Stromal cell of bone marrow (primary cell): ENCODE measurements around the gene CISTR.
"Not testable (repeated sequence)": the region's sequence is repeated elsewhere in the genome, so short reads cannot be mapped to it uniquely, and the experiment has no call there.

ENCODE experiments used
- DNase-seq: peaks from one replicate; pipeline ENCODE4 v3.0.0-alpha.2; 2012; ENCODE audit warnings: low read depth

Gene CISTR

DNA sequence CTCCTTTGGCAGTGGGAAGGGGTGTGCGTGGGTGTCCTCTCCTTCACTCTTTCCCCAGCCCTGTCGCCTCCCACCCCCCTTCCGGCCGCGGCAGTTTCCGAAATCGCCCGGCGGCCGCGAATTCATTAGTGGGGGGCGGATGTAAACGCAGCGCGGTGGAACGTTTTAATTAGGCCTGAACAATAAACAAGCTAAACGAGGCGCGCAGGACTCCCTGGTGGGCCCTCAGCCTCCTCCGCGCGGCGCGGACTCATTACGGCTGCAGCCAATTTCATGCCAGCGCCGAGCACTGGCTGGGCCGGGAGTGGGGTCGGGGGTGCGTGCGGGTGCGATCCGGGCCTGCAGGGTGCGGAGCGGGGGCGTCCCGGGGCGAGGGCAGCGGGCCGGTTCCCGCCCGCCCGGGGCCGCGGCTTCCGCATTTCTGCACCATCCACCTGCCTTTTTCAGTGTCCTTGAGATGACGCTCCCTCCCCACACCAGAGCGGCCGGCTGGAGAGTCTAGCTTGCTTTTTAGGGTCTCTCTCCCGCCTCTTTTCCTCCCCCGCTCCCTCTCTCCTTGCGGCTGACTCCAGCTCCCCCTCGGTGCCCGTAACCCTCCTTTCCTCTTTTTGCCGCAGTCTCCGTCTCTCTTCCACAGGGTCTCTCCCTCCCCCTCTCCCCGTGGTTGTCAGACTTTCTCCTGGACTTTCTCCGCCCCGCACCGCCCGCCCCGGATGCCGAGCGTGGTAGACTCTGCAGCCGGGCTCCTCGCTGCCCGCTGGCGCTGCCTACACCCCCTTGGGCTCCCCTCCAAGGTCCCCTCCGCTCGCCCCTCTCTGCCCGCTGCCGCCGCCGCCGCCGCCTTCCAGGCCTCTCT lies at the start of gene CISTR:
TSS of gene CISTR (minus strand) at position 644 of the 856 bp plus-strand sequence.
- no peak for DNase-seq

DNA sequence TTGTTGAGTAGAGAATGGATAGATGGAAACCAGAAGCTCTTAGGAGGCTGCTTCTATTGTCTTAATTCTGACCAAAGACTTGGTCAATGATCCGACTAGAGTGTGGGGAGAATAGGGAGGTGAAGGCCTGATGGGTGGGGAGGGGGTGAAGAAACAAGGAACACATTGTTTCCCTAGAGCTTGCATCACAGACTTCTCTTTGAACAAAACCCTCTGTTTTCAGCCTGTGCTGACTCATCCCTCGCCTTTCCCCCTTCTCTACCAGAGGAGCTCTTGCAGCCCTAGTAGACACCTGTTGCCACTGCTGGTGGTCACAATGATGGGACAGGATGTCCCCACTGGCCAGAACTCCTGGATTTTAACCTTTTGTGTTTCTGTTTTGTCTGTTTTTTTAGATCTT lies 46.8 kb upstream of the CISTR start:
- DNase-seq, result no peak

DNA sequence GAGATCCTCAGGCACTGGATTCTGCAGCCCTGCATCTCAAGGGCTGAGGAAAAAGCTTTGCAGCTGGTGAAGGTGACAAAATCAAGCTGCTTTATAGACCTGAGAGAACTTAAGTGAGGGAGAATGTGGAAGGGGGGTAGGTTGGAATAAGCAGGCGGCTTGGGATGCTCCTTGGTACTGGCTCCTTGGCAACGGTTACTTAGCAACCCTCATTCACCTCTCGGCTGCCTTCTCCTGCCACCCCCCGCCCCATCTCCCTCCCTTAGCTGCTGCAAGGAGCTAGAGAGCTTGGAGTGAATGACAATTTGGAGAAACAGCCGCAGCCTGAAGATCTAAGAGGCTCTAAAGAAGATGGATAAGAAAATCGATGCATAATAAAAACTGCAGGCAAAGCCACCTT lies 44.1 kb upstream of the CISTR start:
- no peak for DNase-seq

DNA sequence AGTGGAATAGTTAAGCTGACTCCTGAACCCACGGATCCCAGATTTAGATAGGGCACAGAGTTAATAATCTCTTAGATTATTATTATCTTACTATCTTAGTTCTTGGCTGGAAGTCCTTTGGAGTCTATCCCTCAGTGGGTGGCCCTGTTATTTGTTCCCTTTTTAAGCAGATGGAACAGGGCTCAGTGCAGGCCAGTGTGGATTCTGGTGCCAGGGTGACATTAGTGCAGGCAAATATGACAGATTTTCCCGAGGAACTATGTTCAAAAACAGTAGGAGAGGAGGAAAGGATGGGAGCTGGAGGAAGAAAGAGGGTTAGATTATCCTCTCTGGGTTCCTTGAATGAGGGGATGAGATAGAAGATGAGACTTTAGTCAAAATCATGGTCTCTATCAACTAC lies 41.4 kb upstream of the CISTR start:
- DNase-seq, result no peak

DNA sequence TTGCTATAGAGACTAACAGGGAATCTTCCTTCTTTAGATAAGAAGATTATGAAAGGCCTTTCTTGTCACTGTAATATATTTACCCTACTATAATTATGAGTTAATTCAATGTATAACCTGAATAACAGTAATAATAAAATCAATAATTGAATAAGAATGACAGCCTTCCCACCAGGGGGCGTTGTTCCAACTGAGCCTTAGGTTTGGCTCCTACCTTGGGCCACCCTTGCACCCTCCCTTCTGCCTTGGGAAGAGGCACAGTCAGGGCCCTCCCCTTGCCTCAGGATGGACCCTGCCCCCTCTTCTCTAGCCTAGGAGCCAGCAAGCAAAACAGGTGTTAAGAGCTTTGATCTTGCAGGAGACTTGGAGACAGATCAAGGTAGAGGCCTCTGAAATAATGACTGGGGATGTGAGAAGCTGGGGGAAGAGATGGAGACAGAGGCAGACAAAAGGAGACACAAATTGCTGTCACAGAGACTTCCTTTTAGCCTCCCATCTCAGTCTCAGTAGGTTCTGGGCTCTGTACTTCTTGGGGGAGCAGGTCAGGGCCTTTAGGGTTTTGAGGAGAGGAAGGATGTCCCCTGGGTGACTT lies 40.1 kb upstream of the CISTR start:
- DNase-seq, result no peak

DNA sequence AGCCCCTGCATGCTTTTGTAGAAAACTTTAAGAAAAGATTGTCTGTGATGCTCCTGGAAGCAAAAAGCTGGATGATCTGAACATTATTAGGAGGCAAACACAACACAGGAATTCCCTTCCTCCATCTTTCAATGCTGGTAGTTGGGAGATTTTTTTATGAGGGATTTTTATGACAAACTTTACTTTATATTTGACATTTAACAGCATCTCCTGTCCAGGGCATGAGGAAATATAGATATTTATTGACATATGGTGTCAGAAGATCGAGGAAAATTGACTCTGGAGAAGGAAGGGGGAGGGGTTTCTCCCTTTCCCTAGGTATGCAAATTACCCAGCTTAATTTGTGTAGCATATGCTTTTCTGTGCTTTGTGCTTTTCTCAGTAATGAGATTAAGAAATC lies 37.8 kb upstream of the CISTR start:
- DNase-seq, result no peak

DNA sequence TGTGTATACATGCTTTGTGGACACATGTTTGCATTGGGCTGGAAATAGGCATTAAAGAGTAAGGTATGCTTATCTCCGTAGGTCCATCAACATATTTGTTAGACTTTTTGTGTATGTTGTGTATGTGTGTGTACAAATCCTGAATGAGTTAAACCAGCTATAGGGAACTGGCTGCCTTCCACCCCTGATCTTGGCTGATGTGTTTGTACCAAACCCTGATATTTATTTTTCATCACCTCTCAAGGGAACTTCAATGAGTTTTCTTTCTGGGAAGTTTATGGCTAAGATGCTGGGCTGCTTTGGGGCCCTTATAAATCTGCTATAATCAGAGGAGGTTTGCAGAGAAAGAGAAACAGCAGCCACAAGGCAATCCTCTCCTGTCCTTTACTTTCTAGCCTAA lies 37.1 kb upstream of the CISTR start:
- DNase-seq, result no peak

DNA sequence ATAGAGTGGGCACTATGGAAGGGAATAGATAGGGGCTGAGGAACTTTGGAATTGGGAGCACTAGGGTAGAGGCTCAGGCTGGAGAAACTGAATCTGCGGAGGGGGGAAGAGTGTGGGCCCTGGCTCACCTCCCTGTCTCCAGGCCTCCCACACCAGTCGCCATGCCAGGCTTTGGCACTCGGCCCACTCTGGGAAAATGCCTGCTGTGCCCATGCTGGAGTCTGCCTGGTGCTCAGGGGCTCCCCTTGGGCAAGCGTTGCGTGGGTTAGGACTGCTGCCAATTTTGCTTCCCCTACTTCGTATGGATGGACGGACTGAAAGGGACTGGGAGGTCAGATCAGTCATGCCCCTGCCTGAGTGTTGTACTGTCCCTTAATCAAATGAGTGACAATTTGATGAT lies 34.6 kb upstream of the CISTR start:
- no peak for DNase-seq

DNA sequence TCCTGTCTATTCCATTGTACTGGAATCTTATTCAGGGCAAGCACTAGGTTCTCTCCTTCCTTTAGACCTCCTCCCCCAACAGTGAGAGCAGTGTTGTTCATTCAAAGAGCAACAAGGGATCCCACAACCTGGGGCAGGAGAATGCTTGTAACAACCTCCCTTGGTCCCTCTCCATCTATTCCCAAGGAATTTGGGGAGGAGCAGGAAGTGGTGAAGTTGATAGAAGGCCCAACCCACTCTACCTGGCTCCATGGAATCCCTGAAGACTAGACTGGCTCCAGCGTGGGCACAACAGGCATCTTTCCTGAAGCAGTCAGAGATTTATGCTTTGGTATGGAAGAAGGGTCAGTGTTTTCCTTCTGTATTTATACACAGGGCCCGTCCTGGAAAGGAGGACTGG lies 33.4 kb upstream of the CISTR start:
- DNase-seq, result no peak

DNA sequence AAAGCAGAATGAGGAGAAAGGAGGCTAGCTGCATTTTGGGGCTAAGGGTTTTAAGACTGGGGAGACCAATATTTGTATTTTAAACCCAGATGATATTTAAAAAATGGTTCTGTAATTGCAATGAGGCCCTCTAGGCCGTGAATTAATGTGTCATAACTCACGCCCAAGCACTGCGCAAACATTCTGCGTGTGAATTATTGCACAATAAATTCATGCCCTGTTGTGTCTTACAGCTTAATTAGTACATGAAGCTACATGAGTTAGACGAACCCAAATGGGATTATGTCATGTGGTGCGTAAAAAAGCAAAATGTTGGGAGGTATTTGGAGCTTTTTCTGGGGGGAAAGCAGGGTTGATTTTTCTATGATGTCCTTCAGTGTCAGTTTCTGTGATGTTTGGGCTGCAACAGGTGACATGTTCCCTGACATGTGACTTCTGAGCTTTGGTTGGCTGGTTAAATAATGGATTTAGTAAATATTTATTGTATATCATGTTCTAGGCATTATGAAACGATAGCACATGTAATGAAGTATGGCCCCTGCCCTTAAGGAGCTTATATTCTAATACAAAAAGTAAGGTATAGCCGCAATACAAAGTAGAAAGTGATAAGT lies 30.4 kb upstream of the CISTR start:
- no peak for DNase-seq

DNA sequence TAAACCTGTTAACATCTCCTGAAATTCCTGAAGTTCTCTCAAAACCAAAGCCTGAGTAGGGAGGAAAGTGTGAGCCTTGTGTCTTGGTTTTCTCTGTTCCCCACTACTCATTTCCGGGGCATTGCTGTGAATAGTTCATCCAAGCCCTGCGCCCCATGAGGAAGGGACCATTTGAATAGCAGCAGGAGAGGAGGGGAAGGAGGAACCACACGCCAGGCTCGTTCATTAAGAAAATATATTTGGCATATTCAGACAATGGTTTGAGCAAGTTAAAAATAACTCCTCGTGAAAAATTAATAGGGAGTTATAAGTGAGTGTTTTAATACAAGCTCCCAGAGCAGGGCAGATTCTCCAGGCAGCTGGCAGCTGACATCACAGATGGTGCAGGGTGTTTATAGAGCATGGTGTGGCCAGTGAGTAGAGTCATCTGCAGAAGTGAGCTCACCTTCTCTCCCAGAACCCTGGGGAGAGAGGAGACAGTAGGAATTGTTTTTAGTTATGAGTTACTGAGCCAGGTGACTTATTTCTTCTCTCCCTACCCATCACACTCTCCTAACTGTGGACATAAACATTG lies 29.5 kb upstream of the CISTR start:
- DNase-seq, result no peak

DNA sequence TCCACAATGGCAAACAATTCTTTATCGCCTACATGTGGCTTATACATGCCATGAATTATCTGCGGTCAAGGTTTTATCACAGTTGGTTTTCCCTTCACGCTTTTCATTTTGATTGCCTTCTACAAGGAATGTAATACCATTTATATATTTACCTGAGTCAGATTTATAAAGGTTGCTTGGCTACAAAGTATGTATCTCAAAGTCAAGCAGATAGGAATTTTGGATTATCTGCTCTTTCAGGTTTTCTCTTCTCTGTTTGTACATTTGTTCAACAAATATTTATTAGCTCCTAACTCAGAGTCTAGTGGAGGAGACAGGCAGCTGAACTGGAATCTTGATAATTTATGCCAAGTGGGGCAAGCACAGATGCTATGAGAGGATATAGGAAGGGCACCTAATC lies 28.5 kb upstream of the CISTR start:
- no peak for DNase-seq

DNA sequence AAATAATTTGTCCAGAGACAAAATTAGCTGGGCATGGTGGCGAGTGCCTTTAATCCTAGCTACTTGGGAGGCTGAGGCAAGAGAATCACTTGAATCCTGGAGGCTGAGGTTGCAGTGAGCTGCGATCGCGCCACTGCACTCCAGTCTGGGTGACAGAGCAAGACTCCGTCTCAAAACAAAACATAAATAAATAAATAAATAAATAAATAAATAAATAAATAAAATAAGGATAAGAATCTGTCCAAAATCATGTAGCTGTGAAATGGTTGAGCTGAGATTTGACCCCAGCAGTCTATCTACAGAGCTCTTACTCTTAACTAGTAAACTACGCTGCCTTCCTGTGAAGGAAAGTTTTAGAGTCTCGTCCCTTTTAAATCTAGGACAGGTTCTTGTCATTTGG lies 27.9 kb upstream of the CISTR start:
- not testable (repeated sequence) for DNase-seq

DNA sequence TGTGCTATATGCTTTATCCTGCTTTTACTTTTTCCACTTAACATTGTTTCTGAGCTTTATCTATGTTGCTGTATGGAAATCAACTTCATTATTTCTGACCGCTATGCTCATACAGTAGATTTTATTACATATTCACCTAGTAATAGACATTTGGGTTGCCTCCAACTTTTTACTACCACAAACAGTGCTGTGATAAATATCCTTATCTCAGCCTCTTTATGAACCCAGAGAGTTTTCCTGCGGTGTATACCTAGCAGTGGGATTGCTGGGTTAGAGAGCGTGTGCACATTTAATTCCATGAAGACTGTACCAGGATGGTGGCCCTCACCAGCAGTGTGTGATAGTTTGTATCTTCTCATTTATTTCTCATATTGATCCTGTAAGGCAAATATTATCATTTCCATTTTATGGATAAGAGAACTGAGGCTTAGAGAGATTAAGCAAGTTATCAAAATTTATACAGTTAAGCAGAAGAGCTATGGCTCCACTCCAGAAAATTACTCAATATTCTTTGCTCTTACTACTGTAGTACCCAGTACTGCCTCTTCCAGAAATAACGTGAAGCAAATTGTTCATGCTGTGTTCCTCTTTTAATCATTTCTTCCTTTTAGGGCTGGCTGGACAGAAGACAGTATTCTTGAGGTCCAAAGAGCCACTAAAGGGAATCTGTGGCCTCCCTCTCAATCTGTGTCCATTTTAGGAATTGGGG lies 26.3 kb upstream of the CISTR start:
- DNase-seq, result no peak

DNA sequence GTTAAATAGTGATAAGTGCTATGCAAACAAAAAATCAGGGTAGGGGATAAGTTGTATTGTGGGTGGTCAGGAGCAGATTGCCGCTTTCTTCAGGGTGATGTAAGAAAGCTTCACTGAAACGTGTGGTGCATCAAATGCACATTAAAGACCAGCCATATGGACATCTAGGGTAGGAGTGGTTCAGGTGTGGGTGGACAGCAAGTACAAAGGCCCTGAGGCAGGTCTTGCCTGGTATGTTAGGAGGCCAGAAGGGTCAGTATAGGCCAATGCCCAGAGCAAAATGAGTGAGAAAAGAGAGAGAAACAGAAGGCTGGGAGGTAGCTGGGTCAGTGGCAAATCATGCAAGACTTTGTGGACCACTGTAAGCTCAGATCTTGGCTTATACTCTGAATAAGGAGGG lies 25.6 kb upstream of the CISTR start:
- no peak for DNase-seq

DNA sequence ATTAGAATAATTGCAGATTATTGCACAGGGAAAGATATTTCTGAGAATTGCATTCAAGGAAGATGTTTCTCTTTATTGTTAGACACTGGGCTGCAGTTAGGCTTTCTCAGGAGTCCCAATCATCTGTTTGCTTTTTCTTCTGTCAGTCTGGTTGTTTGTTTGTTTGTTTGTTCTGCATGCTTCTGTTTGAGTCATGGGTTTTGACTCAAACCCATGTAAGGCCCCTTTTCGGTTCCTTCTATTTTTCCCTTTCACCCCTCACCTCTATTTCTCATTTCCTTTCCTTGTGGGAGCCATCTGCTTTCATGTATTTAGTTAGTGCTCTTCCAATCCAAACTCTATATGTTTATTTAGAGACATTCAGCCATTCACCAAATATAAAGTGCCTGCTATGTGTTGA lies 25.1 kb upstream of the CISTR start:
- no peak for DNase-seq

DNA sequence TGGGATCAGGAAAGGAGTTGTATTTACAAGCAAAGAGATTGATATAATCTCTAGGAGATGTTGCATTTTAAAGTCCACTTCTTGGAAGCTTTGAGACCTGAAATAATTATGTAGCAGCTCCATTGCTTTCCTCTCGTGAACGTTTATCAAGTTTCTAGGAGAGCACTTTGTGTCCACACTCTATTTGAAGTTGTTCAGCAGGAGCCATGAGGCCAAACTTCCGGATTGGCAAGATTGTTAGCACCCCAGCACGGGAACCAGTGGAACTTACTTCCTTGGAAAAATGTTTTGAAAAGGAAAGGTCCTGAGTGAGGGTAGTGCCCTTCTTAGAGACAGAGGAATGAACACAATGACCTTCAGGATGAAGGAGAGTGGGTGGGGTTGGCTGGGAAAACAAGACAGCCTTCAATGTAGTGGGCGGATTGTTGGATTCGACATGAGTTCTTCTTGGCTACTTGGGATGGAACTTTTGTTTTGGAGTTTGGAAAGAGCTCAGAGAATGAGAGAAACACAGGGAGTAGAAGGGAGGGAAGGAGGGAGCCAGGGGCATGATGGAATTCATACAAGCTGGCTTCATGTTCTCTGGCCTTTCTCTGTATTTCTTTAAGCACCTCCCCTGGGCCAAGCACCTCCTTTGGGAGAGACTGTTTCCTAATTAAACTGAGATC lies 23.8 kb upstream of the CISTR start:
- DNase-seq, result peak; percentile 14

DNA sequence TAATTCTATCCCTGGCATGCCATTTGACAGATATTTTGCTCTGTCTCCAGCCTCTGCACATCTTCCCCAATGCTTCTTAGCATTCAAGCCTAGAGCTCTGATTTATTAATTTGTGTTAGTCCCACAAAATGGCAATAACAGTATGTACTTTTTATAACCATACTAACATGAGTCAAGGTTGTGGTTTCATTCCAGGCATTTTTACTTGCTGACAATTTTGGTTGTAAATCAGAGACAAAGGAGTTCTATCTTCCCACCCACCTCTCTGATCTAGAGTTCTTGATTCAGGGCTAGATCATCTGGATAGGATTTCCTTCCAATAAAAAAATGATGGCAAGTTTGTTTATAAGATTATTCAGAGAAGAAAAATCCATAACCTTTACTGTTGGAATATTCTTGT lies 18.5 kb upstream of the CISTR start:
- peak; percentile 80 for DNase-seq

DNA sequence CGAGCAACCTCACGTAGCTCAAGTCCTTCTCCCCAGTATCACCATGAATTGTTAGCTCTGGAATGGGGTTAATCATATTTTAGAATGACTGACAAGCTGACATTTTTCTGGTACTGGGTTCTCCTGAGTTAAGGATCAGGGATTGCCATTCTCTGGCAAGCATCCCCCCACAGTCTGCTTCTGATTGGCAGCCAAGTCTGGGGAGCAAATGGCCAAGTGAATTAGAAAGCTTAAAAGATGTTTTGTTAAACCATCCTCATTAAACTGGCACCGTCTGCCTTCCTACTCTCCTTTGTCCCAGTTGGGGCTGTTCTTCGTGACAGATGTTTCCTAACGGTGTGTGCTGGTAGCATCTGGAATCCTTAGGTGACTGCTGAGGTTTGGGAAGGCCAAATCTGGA lies 17.2 kb upstream of the CISTR start:
- DNase-seq, result no peak

DNA sequence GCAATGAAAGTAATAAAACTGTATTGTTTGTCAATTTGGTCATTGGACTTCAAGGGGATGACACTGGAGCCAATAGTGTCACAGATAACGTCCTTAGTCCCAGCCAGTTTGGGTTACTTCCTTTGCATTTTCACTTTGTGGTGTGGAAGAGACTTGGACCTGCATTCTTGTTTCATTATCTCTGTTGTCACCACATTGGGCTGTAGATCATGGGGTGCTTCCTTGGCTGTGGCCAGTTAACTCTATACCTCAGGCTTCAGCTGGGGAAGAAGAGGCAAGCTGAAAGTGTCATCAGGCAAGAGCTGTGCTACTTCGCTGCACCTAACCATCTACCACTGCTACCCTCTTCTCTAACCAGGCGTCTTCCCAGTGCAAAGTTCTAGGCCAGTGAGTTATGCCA lies 15.1 kb upstream of the CISTR start:
- no peak for DNase-seq

DNA sequence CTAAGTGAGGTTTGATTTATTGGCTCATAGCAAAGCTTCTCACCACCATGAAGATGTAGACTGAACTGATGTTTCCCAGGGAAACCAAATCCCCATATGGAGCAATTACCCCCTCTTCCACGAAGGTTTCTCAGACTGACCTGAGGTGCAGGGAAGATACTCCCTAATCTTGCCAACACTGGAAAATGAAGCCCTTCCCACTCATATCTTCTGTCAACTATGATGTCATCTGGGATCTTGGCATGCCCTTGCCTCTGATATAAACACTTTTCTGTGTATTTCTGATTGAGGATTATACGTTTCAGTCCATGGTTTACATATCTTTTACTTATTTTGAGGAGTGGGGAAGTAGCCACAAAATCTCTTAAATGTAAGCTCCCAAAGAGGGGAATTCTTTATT lies 14.1 kb upstream of the CISTR start:
- no peak for DNase-seq

DNA sequence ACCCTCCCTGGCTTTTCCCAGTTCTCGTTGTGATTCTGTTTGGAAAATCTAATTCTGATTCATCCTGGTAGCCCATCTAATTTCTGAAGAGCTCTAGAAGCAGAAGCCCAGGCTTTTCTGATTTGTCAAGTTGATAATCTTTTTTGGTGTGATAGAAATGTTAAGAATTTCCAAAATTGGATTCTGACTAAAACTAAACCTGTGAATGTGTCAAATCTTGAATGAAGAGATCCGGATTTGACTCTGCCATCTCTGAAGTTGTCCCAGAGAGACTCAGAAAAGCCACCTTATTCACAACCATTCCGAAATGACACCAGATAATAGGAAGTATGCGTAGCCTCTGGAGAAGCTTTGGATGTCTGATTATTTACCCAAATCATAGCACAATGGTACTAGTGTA lies 12.8 kb upstream of the CISTR start:
- no peak for DNase-seq
